HUDEP-2 (cell line): ENCODE measurements around the gene MPPED1.

Experiments used
- DNase-seq, 76 experiments: peaks; one replicate each; lab custom pipeline; 2025; ENCODE audit not compliant: unreplicated experiment in 76 of 76; lab: John Stamatoyannopoulos, UW

Gene MPPED1

GRCh38 chr22:43409046-43409445 is 2.8 kb upstream of the MPPED1 start:
- no peak for DNase-seq

DNA sequence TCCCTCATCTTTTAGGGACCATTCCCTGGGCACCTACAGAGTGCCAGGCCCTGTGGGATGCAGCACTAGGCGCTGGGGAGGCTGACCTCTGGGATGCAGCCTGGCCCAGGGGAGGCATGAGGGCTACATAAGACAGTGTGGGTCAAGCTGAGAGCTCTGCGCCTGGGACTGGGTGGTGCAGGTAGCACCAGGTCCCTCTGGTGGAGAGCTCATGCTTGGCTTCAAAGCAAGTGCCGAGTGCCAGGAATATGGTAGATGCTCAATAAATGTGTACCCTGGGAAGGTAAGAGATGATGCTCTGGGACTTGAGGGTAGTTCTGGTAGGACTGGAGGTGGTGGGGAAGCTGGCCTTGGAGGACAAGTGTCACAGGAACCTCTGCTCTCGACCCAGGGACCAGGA is 2.0 kb upstream of the MPPED1 start:
- DNase-seq: no peak

- no peak for DNase-seq
Observed at GRCh38 chr22:43411040-43411868, 560 bp upstream of the MPPED1 start.

- no peak for DNase-seq
Observed at GRCh38 chr22:43412808-43413795, 1.3 kb downstream of the MPPED1 start.

DNA sequence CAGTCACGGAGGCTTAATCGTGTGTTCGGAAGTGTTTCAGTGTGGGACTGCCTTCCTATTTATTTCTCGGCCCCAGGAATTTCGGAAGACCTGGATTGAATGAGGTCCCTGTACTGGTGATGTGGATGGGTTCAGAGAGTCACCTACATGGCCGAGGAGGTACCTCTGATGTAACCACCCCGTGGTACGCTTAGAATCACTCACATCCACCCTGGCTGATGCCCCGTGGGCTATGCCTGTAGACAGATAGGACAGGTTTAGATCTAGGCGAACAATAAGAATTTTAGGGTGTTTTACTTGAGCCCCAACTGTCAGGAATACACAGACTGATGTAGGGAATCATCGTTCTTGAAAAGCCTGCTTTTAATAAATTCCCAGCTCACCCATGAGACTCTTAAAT is 2.0 kb downstream of the MPPED1 start:
- DNase-seq: no peak

GRCh38 chr22:43415681-43416080 is 3.9 kb downstream of the MPPED1 start:
- no peak for DNase-seq

DNA sequence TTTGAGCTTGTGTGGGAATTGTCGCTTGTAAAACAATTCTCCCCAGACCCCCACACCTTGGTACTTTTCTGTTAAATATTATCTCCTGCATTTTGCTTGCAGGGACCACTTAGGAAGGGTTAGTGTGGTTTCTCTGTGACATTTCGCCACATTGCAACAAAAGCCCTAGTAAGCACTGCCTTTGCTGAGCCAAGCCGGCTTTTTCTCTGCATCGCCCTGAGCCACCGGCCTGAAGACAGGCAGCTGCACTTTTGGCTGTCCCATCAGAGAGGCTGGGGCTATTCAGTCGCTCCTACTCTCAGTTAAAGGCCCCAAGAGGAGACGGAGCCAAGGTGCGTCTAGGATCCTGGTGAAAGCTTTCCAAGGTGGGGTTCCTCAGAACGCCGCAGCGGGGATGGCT is 5.7 kb downstream of the MPPED1 start:
- DNase-seq: no peak

DNA sequence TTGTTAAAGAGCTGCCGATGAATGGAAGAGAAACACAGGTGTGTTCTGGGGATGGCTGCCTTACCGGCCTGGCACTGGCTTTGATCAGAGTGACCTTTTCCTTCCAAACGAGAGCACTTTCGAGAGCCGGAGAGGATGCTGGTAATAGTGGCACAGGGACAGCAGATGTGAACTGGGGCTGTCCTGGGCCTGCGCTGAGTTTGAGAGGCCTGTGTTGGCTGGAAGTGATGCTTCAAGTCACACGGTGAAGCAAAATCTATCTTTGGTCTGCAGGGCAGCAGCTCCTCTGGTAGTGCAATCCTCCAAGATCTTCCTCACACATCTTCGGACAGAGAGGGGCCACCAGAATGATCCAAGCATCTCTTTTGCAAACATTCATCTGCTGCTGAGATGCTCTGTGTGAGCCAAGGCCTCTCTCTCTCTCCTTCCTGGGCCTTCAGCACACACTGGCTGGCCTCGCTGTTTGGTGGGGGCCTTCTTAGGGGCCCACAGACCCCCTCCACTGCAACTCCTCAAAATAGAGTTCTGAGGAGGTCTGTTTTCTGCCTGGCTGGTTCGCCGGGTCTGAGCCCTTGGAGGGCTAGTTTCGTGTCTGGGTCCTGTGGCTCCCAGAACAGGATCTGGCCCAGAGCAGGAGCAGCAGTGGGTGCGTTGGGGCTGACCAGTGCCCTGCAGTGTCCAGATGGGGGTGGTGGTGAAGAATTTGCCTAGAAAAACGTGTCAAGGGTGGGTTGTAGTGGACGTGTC is 6.4 kb downstream of the MPPED1 start:
- DNase-seq: no peak

DNA sequence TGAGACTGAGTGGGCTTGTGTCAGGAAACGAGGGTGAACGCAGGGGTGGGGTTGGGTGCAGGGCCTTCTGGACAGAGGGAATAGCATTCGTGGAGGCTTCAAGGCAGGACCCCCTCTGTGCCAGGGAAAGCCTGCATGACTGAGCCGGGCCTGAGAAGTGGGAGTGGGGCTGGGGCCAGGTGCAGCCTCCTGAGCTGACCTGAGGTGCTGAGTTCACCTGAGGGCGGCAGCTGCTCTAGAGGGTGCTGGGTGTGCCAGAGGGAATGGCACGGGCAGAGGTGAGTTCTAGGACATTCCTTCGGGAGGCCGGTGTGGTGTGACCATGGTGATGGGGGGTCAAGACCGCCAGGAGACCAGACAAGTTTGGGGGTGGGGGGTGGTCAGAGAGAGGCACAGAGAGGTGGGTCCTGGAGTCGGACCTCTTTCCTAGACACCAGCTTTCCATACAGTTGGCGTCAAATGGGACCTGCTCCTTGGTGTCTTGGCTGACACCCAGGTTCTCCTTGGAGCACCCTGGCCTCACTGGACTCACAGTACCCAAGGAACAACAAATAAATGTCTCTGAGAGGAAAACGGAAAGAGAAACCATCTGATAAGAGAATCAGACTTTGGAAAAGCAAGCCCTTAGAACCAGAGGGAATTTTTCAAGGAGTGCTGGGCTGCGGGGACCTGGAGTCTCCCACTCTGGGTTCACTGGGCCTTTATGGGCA is 7.7 kb downstream of the MPPED1 start:
- no peak for DNase-seq

DNA sequence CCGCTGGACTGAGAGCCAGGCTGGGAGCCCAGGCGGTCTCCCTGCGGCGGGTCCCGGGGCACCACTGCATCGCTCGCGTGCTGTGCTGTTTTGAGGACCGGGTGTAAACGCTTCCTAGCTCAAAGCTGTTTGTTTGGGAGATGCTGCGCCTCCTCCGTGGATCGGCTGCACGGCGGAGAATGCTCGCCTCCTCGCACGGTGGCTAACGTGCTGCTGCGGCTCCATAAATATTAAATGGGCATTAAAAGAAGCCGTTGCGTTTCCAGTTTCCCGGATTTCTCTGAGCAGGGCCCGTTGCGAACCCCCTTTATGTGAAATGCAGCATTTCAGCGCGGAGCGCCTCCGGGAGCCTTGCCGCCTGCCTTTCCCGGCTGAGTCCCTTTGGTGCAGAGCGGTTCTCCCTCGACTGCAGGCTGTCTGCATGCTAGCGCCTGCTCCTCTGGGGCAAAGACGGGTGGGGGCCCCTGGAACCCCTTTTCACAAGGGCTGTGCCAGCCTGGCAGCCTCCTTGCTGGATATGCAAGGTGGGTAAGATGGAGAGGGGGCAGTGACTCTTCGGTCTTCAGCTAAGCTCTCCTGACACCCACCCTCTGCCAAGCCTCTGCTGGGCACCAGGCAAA is 9.3 kb downstream of the MPPED1 start:
- DNase-seq: no peak

DNA sequence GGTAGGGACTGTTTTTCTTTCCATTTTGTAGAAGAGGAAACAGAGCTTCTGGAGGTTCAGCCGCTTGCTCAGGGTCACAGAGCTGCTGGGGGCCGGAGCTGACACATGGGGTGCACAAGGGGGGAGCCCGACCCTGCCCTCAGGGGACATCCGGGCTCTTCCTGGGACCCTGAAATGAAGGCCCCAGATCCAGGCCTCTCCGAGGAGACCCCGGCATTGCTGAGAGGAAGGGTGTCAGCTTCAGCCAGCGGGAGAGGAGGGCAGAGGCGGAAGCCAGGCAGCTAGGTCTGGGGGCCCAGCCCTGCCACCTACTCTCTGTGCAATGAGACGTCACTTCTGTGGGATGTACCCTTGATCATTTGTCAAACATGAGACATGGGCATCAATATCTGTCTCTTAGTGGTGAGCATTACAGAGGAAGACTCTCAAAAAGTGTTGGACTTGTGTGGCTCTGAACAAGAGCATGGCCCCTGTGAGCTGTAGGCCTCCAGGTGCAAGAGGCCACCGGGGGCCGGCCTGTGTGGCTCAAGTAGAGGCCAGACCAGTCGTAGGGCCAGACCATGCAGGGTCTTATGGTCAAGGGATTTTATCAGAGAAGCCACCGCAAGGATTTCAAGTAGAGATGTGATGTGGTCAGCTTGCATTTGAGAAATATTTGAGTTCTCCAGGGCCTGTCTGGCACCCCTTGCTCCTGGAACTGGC is 10.3 kb downstream of the MPPED1 start:
- DNase-seq: no peak

DNA sequence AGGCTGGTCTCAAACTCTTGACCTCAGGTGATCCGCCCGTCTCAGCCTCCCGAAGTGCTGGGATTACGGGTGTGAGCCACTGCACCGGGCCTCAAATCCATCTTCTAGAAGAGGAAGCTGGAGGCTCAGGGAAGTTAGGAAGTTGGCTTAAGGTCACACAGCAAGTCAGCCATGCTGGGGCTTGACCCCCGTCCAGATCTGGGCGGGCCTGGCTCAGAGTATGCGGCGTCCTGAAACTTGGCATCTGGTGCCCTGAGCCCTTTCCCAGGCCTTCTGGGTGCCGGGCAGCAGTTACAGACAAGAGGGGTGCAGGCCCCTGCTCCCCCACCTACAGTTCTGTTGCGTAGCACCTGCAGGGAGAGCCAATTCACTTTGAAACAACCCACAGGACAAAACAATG is 11.2 kb downstream of the MPPED1 start:
- DNase-seq: no peak

DNA sequence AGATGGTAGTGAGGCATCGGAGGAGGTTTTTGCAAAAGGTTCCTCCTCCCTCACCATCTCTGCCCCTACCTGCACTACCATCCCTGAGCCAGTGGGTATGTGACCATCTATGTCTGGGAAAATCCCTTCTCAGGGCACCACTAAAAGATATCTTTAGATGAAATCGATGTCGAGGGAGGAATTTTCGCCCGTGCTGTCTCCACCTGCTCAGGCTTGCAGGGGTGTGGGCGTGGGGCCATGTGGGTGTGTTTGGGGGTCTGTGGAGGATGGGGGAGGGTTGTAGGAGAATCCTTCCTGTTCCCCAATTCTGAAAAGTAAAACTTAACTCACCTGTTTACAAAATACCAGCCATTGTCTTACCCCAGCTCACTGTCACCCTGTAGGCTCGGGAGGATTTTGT is 12.4 kb downstream of the MPPED1 start:
- no peak for DNase-seq

DNA sequence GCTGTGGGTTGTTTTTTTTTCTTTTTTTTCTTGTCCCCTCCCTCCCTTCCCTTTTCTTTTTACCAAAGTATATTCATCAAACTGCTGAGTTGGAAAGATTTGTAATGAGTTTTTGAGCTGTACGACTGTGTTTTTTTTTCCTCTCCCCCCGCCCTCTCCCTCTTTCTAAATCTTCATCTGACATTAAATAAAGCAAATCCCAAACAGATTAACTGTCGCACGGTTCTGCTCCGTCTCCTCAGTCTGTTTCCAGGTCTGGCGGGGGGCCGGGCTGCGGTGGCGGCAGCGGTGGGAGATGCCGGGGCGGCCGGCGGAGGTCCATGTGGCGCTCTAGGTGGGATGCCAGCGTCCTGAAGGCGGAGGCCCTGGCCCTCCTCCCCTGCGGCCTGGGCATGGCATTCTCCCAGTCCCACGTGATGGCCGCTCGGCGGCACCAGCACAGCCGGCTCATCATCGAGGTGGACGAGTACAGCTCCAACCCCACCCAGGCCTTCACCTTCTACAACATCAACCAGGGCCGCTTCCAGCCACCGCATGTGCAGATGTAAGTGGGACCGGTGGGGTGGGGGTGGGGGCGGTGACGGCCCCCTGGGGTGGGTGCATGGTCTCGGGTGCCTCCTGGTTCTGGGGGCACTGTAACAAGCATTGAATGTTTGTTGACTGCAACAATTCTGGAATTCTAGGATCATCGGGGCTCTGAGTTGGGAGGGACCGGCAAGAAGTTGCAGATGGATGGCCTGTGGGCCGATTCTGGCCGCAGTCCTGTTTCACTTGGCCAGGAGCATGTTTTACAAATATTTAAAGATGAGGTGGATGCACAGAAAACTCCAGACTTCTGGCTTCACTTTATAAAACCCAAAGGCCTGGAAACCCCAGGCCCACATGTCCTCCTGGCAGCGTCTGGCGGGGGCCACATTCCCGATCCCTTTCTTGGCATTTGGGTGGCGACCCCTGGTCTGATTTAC is 13.1 kb downstream of the MPPED1 start:
- DNase-seq: no peak

DNA sequence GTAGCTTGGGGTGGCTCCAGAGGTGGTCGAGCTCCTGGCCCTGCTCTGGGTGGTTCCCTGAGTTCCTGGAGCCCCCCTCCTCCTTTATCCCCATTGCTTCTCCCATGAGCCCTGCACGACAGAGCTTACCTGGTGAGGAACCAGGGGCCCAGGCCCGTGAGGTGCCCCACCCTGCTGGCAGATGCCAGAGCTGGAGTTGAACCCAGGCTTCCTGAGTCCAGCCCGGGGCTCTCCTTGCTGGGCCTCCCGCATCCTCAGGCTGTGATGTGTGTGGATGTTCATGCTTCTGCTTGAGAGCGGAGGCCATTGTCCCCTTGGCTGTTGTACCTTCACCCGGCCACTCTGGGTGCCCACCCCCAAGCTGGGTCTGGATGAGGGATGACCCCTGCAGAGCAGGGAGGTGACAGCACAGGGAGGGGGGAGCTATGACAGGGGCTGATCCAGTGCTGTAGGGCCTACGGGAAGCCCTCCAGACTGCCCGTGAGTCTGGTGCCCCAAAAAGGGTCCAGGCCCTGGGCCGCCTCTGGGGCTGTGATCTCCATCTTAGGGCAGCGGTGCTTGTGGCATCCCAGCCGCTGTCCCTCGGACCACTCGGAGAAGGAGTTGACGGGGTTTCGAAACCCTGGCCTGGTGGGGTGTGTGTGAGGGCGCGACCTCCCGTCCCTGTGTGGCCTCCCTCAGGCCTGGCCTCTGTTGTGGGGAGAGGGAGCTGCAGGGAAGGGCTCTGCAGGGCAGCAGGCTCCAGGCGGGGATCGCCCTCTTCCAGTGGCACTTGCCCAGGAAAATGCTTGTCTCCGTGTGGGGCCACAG is 14.4 kb downstream of the MPPED1 start:
- DNase-seq: no peak

GRCh38 chr22:43426816-43427215 is 15.0 kb downstream of the MPPED1 start:
- DNase-seq: no peak

DNA sequence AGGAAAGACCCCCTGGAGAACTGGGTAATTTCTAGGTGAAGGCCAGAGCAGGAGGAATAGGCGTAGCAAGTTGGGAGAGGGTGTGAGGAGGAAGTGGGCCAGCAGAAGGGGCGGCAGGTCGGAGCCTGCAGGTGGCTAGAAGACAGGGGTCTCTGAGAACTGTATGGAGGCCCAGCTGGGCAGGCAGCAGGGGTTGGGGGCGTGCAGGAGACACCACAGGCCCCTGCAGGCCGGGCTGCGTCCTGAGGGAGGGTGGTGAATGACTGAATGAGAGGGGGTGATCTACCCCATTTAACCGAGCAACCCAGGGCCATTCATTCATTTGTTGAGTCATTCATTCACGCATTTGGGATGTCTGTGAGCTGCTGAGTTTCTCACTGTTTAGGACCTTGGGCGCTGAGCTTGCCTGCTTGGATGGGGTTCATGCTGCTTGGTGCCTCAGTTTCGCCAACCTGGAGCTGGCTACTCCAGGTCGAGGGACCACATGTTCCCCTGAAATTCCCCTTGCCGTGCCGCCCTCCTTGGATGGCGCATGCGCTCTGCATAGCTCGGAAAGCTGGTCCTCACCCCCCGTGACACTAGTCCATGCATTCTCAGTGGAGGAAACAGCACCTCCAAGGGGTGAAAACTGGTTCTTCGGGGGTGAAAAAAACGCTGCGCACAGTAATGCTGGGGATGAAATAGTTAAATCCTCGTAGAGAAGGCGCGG is 15.6 kb downstream of the MPPED1 start:
- DNase-seq: no peak
